Astrocyte of the spinal cord (primary cell): ENCODE results near the gene EFNB1.

Source experiments
- DNase-seq: peaks from one replicate; pipeline ENCODE4 v3.0.0; 2011; ENCODE audit warnings: low read depth, low spot score
- H3K4me3 ChIP-seq: 2 replicates; pipeline ENCODE4 v1.5.1; 2011; ENCODE audit warnings: low read depth, mild to moderate bottlenecking, low read length, moderate library complexity
- in situ Hi-C: cut with HindIII; loops from 2 replicates; pipeline ENCODE4 v1.10.0; 2017; ENCODE audit warnings: low sequenced_read_pairs
- TF ChIP-seq, protein P1 (sequence below): IDR thresholded peaks from 2 replicates; pipeline ENCODE4 v1.5.1; 2012; ENCODE audit warnings: low read depth, mild to moderate bottlenecking, low read length, inconsistent platforms

EFNB1 gene

DNA sequence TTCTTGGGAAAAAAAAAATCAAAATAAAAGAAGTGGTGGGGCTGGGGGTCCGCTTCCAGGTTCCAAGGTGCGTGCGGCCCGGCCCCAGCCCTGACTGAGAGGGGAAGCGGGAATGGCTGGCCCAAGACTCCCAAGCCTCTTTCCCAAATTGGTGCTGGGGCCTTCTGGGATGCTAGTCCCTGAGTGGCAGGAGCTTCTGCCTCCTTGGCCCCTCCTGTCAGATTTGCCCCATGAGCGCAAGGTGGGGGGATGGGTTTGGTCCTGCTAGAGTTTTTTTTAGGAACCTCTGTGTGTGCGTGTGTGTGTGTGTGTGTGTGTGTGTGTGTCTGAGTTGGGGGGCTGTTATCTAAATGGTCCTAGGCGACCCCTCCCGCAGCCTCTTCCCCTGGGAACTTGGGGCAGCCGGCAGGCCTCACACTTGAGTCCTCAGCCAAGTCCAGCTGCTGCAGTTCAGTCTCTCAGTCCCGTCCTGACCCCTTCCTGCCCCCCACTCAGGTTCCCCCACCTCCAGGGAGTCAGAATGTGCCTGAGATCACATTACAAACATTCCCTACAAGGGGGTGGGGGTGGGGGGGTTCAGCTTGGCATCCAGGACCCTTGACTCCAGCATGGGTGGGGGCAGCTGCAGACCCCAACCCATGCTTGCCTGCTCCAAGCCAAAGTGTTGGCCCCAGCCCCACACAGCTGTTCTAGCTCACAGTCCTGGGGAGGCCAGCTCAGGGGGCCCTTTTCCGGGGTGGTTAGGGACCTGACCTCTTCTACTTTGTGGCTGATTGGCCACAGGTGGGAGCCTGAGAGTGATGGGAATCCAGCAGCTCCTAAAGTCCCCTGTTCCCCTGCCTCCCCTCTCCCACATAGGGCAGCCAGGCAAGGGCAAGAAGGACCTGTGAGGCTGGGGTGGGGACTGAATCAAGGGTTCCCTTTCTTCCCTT is 4.0 kb downstream of the EFNB1 start:
- TF ChIP-seq, protein P1, sequence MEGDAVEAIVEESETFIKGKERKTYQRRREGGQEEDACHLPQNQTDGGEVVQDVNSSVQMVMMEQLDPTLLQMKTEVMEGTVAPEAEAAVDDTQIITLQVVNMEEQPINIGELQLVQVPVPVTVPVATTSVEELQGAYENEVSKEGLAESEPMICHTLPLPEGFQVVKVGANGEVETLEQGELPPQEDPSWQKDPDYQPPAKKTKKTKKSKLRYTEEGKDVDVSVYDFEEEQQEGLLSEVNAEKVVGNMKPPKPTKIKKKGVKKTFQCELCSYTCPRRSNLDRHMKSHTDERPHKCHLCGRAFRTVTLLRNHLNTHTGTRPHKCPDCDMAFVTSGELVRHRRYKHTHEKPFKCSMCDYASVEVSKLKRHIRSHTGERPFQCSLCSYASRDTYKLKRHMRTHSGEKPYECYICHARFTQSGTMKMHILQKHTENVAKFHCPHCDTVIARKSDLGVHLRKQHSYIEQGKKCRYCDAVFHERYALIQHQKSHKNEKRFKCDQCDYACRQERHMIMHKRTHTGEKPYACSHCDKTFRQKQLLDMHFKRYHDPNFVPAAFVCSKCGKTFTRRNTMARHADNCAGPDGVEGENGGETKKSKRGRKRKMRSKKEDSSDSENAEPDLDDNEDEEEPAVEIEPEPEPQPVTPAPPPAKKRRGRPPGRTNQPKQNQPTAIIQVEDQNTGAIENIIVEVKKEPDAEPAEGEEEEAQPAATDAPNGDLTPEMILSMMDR, result no peak
- DNase-seq, result no peak
- peak overlapping the region; percentile 21 for H3K4me3 ChIP-seq
- in situ Hi-C loops, result no loop called here

DNA sequence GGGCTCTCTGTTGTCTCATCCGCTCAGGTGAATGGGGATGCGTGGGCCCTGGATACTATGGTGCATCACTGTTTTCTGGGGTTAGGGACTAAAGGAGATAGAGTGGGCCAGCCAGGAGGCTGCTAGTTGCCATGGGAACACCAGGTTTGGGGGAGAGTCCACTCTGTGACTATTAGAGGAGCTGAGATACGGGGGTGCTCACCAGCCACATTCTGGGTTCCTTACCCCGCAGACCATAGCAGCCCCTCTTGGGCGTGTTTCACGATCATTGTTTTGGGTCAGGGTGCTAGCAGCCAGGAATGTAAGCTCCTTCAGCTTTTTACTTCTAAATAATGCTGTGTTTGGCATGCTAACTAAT is 4.6 kb downstream of the EFNB1 start:
- no peak overlapping the region for H3K4me3 ChIP-seq
- TF ChIP-seq, protein P1, result no peak
- DNase-seq, result no peak
- in situ Hi-C loops, result no loop called here

DNA sequence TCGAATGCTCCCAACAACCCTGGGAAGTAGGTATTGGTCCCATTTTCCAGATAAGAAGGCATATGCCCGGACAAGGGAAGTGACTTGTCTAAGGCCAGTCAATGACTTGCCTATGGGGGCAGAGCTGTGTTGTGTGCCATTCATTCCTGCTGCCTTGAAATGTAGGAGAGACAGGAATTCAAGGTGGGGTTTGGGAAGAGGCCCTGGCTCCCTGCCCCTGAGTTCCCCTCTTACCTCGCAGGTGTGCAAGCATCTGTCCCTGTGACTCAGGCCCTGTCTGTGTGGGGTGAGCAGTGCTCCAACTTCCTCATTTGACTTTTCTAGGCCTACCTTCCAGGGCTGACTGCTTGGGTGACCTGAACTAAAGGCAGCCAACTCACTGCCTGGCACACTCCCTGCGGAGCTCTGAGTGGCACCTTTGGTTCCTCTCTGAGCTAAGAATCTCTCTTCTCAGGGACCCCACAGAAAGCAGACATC is 5.1 kb downstream of the EFNB1 start:
- no peak overlapping the region for H3K4me3 ChIP-seq
- TF ChIP-seq, protein P1, result no peak
- DNase-seq, result no peak
- in situ Hi-C loops, result no loop called here

DNA sequence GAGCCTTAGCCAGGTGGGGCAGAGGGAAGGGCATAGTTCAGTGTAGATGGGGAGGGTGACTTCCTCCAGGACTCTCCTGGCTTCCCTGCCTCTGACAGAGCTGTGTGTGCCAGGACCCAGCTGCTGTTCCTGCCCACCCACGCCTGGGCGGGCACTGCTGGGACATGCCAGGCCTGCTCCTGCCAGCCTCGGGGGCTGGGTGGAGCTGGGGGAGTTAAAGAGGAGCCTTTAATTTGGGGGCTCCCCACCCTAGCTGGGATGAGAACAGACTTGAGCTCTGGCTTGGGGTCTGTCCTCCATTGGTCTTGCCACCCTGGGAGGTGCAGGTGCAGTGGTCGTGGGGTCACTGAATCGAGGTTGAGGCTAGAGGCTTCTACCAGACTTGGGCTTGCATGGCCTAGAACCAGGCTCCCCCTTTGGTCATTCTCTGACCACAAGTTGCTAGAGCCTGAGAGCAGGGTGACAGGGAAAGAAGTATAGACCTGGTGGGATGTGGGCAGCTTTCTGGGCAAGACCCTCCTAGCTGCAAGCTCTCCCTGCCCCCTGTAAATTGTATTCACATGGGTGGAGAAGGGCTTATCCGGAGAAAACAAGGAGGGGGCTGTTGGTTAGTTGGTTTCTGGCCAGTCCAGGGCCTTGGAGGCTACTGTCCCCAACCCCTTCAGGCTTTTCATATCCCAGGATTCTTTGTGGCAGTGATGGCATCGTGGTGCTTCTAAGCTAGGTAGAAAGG is 5.7 kb downstream of the EFNB1 start:
- DNase-seq, result no peak

GRCh38 chrX:68835104-68835442 is 6.3 kb downstream of the EFNB1 start:
- H3K4me3 ChIP-seq, result no peak overlapping the region
- in situ Hi-C loops, result no loop called here
- TF ChIP-seq, protein P1, result no peak
- no peak for DNase-seq

More for the DNA sequence above, 5.7 kb downstream of the EFNB1 start:
- in situ Hi-C loops, result no loop called here
- TF ChIP-seq, protein P1, result no peak
- H3K4me3 ChIP-seq, result no peak overlapping the region

DNA sequence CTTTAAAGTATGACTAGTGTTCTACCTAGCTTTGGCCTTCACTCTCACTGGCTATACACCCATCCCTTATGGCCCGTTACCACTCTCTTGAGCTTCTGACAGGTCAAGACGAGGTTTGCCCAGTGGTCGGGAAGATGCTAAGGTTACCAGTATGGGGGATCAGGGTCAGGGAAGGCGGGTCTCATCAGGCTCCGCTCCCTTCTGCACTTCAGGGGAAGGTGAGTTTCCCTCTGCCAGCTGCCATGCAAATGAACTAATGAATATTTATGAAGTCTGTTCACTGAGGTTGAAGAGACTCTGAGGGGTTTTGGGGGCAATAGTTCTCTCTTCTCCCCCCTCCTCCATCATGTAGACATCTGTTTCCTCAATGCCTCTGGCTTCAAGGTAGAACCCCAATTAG is 6.6 kb downstream of the EFNB1 start:
- no peak overlapping the region for H3K4me3 ChIP-seq
- TF ChIP-seq, protein P1, result no peak
- DNase-seq, result no peak
- in situ Hi-C loops, result no loop called here
